BLaER1 (cell line): ENCODE results near the gene AQP5.

ENCODE experiments used
- H3K27ac ChIP-seq: shearing (Covaris generic); formaldehyde crosslinking; 2 replicates; pipeline ENCODE4 v1.8.1; 2022
- H3K27me3 ChIP-seq: shearing (Covaris generic); formaldehyde crosslinking; 2 replicates; pipeline ENCODE4 v1.8.1; 2022
- H3K36me3 ChIP-seq: shearing (Covaris generic); formaldehyde crosslinking; 2 replicates; pipeline ENCODE4 v1.8.1; 2022
- H3K4me1 ChIP-seq: shearing (Covaris generic); formaldehyde crosslinking; 2 replicates; pipeline ENCODE4 v1.8.1; 2022
- H3K4me2 ChIP-seq: shearing (Covaris generic); formaldehyde crosslinking; 2 replicates; pipeline ENCODE4 v1.8.1; 2022
- H3K4me3 ChIP-seq: shearing (Covaris generic); formaldehyde crosslinking; 2 replicates; pipeline ENCODE4 v1.8.1; 2022
- H3K9ac ChIP-seq: shearing (Covaris generic); formaldehyde crosslinking; 2 replicates; pipeline ENCODE4 v1.8.1; 2022
- H3K9me3 ChIP-seq: shearing (Covaris generic); formaldehyde crosslinking; 2 replicates; pipeline ENCODE4 v1.8.1; 2022
- H4K20me1 ChIP-seq: shearing (Covaris generic); formaldehyde crosslinking; 2 replicates; pipeline ENCODE4 v1.8.1; 2022
- Cebpa-rat ChIP-seq: shearing (Covaris generic); IDR thresholded peaks from 2 replicates; pipeline ENCODE4 v1.8.1; 2022

AQP5 gene

DNA sequence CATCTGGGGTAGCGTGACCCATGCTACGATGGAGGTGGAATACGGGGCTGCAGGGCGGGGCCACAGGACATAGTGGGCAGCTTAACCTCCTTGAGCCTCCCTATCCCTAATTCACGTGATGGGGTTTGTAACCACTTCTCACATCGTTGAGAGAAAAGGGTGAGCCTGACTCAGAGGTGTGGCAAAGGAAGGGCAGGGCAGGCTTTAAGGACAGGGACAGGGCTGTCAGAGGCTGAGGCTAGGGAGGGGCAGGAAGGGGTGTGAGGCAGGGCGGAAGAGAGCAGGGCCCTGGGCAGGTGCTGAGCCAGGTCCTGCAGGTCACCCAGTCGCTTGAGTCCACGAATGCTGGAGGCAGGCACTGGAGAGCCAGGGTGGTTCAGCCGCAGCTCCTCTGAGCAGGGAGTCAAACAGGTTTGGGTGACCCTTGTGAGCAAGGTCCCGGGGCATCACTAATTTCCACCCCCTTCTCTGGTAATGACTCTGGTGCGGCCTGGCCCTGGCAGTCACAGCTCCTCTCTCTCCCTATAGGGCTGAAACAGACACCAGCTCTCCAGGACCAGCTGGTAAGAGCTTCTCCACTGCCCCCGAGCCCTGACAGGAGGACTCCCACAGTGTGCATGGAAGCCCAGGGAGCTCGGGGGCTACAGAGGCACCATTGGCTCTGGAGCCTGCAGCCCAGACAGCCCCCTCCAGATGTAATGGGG lies 18.6 kb upstream of the AQP5 start:
- H3K4me2 ChIP-seq, result peak overlapping the region; percentile 67; the same call in 1 of the 2 replicates
- H3K36me3 ChIP-seq, result no peaks in the 10 kb centered on the region
- H3K4me3 ChIP-seq, result no peak overlapping the region
- H3K9ac ChIP-seq, result no peak overlapping the region
- no peaks in the 10 kb centered on the region for H4K20me1 ChIP-seq
- H3K4me1 ChIP-seq, result peaks cover 41% of the 10 kb centered on the region
- no peaks in the 10 kb centered on the region for H3K27me3 ChIP-seq
- H3K9me3 ChIP-seq, result no peaks in the 10 kb centered on the region
- TF ChIP-seq Cebpa-rat, result no peak
- H3K27ac ChIP-seq, result no peak overlapping the region

DNA sequence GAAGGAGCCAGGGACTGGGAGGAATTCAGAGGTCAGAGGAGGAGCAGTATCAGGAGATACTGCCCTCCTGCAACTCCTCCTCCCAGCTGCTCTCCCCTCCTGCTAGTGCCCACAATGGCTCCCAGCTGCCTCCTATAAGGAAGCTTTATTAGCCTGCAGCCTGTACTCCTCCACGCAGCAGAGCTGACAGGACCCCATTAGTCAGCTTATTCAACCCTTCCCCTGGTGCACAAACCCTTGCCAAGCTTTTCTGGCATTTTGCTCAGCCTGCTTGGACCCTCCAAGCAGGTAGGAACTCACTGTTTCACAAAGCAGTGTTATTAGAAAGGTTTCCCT lies 18.1 kb upstream of the AQP5 start:
- H3K36me3 ChIP-seq, result no peaks in the 10 kb centered on the region

DNA sequence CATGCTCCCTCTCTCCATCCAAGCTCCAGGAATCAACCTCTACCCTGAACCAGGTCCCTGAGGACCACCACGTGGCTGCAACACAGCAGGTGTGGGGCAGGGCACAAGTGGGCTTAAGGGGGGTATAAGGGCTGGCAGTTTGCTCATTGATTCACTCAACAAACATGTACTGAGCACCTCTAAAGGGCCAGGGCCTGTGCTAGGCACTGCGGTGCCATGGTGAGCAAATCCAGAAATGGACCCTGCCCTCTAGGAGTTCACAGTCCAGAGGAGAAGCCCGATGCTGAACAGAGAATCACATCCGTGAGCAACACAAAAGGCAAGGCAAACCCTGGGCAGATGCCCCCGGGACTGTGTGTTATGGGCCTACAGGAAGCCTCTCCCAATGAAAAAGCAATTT lies 17.6 kb upstream of the AQP5 start:
- H3K4me3 ChIP-seq, result no peak overlapping the region
- peaks cover 41% of the 10 kb centered on the region for H3K4me1 ChIP-seq
- peak overlapping the region; percentile 4; the same call in 1 of the 2 replicates for H3K4me2 ChIP-seq
- H3K9me3 ChIP-seq, result no peaks in the 10 kb centered on the region
- H3K9ac ChIP-seq, result no peak overlapping the region
- no peak overlapping the region for H3K27ac ChIP-seq
- H3K27me3 ChIP-seq, result no peaks in the 10 kb centered on the region
- no peaks in the 10 kb centered on the region for H4K20me1 ChIP-seq
- TF ChIP-seq Cebpa-rat, result no peak
- no peaks in the 10 kb centered on the region for H3K36me3 ChIP-seq

More for the DNA sequence above, 18.1 kb upstream of the AQP5 start:
- Histone ChIP-seq H3K4me3 (no peak overlapping the region), H4K20me1 (no peaks in the 10 kb centered on the region), H3K9ac (no peak overlapping the region), H3K4me2 (peak overlapping the region; percentile 4; the same call in 1 of the 2 replicates), H3K27ac (no peak overlapping the region), H3K27me3 (no peaks in the 10 kb centered on the region), H3K4me1 (peaks cover 41% of the 10 kb centered on the region), H3K9me3 (no peaks in the 10 kb centered on the region)
- TF ChIP-seq Cebpa-rat, result no peak

DNA sequence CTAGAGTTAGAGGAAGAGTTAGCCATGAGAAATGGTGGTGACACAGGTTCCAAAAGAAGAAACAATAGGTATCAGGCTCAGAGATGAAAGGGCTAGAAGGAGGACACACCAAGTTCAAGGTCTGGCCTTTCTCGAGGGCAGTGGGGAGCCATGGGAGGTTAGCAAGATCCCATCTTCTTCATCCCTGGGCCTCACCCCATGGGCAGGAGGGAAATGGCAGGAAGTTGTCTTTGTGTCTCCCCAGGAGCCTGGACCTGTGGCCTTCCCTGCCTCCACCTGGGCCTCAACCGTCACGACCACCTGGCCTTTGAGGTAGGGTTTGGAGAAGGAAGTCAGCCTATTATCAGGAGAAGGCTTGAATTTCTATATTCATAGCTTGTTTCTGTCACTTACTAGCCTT lies 17.0 kb upstream of the AQP5 start:
- Histone ChIP-seq H3K9ac (no peak overlapping the region), H3K4me2 (peak overlapping the region; percentile 82)

DNA sequence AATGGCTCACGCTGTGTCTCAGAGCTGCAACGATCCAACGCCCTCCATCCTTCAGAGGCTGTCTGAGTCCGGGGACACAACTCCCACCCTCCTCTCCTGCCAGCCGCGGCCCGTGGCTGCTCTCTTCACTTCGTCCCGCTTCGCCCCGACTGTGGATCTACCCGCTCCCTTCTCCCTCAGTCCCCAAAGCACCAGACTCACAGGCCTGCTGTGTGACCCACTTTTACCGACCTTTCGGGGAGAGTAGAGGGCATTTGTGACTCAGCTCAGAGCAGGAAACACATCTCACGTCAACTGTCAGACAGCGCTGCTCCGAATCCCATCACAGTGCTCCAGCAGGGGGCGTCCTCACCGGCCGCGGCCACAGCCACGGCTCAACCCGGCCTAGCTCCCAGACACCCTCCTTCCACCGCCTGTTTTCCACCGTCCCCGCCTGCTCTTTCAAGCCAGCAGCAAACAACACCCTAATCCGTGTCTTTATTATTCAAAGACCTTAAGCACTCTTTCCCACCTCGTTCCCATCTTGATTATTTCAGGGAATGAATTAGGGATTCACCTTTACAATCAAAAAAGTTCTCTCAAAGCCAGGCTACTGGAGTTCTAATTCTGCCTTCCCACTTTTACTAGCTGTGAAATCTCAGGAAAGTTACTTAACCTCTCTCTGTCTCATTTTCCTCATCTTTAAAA lies 16.1 kb upstream of the AQP5 start:
- Histone ChIP-seq H3K4me2 (peak overlapping the region; percentile 82), H3K9me3 (no peaks in the 10 kb centered on the region), H3K27me3 (no peaks in the 10 kb centered on the region), H3K36me3 (no peaks in the 10 kb centered on the region), H3K4me1 (peaks cover 42% of the 10 kb centered on the region), H3K4me3 (peak overlapping the region; percentile 60), H4K20me1 (no peaks in the 10 kb centered on the region), H3K27ac (no peak overlapping the region), H3K9ac (peak overlapping the region; percentile 56; the same call in 1 of the 2 replicates)
- no peak for TF ChIP-seq Cebpa-rat

More for the DNA sequence above, 17.0 kb upstream of the AQP5 start:
- H3K4me1 ChIP-seq, result peaks cover 41% of the 10 kb centered on the region
- H3K4me3 ChIP-seq, result no peak overlapping the region
- TF ChIP-seq Cebpa-rat, result no peak
- no peaks in the 10 kb centered on the region for H4K20me1 ChIP-seq
- no peak overlapping the region for H3K27ac ChIP-seq
- no peaks in the 10 kb centered on the region for H3K9me3 ChIP-seq
- no peaks in the 10 kb centered on the region for H3K36me3 ChIP-seq
- no peaks in the 10 kb centered on the region for H3K27me3 ChIP-seq

DNA sequence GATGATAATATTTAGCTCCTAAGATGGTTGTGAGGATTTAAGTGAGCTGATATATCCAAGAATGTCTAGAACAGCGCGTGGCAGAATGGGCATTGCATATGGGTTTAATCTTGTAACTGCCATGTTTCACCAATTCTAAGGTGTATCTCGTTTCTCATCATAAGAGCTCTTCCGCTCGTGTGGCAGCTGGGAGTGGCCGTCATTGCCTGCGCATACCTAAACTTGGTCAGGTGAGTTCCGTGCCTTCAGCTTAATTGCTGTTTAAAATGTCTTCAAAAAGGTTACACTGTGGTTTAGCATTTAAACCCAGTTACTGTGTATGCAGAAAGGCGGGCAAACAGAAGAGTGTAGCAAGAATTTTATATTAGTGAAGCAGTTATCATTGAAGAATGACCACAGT lies 15.6 kb upstream of the AQP5 start:
- no peaks in the 10 kb centered on the region for H3K27me3 ChIP-seq
- H3K36me3 ChIP-seq, result no peaks in the 10 kb centered on the region
- no peak overlapping the region for H3K27ac ChIP-seq
- peak overlapping the region; percentile 82; the same call in 1 of the 2 replicates for H3K4me2 ChIP-seq
- no peaks in the 10 kb centered on the region for H3K9me3 ChIP-seq
- TF ChIP-seq Cebpa-rat, result no peak
- H3K9ac ChIP-seq, result 0 out of 2 replicates have a peak overlapping the region, but pooled peaks have one; percentile 56
- H3K4me3 ChIP-seq, result no peak overlapping the region
- H4K20me1 ChIP-seq, result no peaks in the 10 kb centered on the region
- peaks cover 47% of the 10 kb centered on the region for H3K4me1 ChIP-seq

- no peak overlapping the region for H3K4me3 ChIP-seq
- no peak for TF ChIP-seq Cebpa-rat
- H4K20me1 ChIP-seq, result no peaks in the 10 kb centered on the region
- no peaks in the 10 kb centered on the region for H3K27me3 ChIP-seq
- H3K9me3 ChIP-seq, result no peaks in the 10 kb centered on the region
- H3K4me2 ChIP-seq, result no peak overlapping the region
- H3K27ac ChIP-seq, result no peak overlapping the region
- no peaks in the 10 kb centered on the region for H3K36me3 ChIP-seq
- peaks cover 51% of the 10 kb centered on the region for H3K4me1 ChIP-seq
- no peak overlapping the region for H3K9ac ChIP-seq
Observed at GRCh38 chr12:49946497-49946896, 15.2 kb upstream of the AQP5 start.

DNA sequence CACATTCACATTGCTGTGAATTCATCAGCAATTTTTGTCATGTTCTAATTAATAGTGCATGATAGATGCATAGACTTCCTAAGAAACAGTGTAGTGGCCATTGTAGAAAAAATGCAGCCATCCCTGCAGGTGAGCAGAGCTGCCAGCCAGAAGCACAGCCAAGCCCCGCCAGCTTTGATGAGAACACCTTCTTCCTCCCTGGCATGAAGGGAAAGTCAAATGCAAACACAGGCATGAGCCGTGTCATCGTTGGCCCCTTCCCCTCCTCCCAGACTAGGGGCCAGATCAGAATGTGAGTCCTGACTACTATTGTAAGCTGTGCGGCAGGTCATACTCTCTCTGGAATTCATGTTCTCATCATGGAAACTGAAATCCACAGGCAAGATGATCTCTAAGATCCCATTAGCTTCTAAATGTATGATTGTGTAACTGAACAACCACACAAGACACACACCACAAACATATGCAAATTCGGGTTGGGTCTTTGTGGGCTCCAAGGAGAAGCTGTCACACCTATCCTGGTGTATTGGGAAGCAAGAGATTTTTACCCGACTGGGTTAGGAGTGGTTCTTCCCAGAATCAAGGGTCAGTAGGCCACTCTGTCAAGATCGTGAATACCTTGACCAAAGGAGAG lies 14.0 kb upstream of the AQP5 start:
- H3K4me1 ChIP-seq, result peaks cover 52% of the 10 kb centered on the region
- H3K9me3 ChIP-seq, result no peaks in the 10 kb centered on the region
- H3K4me2 ChIP-seq, result no peak overlapping the region
- no peak for TF ChIP-seq Cebpa-rat
- no peaks in the 10 kb centered on the region for H4K20me1 ChIP-seq
- H3K36me3 ChIP-seq, result no peaks in the 10 kb centered on the region
- no peak overlapping the region for H3K9ac ChIP-seq
- H3K4me3 ChIP-seq, result no peak overlapping the region
- H3K27ac ChIP-seq, result no peak overlapping the region
- no peaks in the 10 kb centered on the region for H3K27me3 ChIP-seq

- Histone ChIP-seq H4K20me1 (no peaks in the 10 kb centered on the region), H3K4me3 (no peak overlapping the region), H3K9me3 (no peaks in the 10 kb centered on the region), H3K9ac (no peak overlapping the region), H3K4me2 (no peak overlapping the region), H3K27ac (no peak overlapping the region), H3K36me3 (no peaks in the 10 kb centered on the region), H3K4me1 (peaks cover 50% of the 10 kb centered on the region), H3K27me3 (peaks cover 11% of the 10 kb centered on the region)
- TF ChIP-seq Cebpa-rat, result no peak
Observed at GRCh38 chr12:49948866-49949845, 12.5 kb upstream of the AQP5 start.
